Lung (tissue), 12 donors: ENCODE results near the gene TTC7B. TPM values are rescaled to one million over a fixed set of nuclear protein-coding genes. Genes with fewer than 3 reads are reported as not detected.

Experiments used
- ATAC-seq: fragments of 200-7000 bp; cut with Tn5 transposase; one replicate; pipeline ENCODE4 v1.9.1; 2020; ENCODE audit warnings: moderate number of reproducible peaks; ENCODE audit not compliant: insufficient read depth, low FRiP score
- DNase-seq, 3 donors: peaks; one replicate each; pipeline ENCODE4 v3.0.0-alpha.2; 2013 to 2017
- H3K27ac ChIP-seq, 2 donors: one replicate each; pipeline ENCODE4 v1.5.1; 2013; ENCODE audit warnings: mild to moderate bottlenecking in 2 of 2, moderate library complexity in 2 of 2, control low read depth in 1 of 2, inconsistent platforms in 1 of 2, low read depth in 1 of 2, low read length in 1 of 2
- H3K27me3 ChIP-seq, 3 donors: one replicate each; pipeline ENCODE4 v1.5.1; 2013; ENCODE audit warnings: low read length in 2 of 3; ENCODE audit not compliant: control insufficient read depth in 3 of 3, insufficient read depth in 3 of 3
- H3K36me3 ChIP-seq, 4 donors: one replicate each; pipeline ENCODE4 v1.5.1; 2013; ENCODE audit warnings: low read length in 4 of 4, mild to moderate bottlenecking in 1 of 4, moderate library complexity in 1 of 4; ENCODE audit not compliant: control insufficient read depth in 4 of 4, insufficient read depth in 4 of 4
- H3K4me1 ChIP-seq, 5 donors: one replicate each; pipeline ENCODE4 v1.5.1; 2013; ENCODE audit warnings: low read length in 5 of 5, mild to moderate bottlenecking in 2 of 5, moderate library complexity in 1 of 5; ENCODE audit not compliant: control insufficient read depth in 5 of 5, insufficient read depth in 5 of 5
- H3K4me3 ChIP-seq: one replicate; pipeline ENCODE4 v1.5.1; 2013; ENCODE audit warnings: mild to moderate bottlenecking, control low read depth, moderate library complexity
- H3K9ac ChIP-seq, 2 donors: one replicate each; pipeline ENCODE4 v1.5.1; 2013; ENCODE audit warnings: low read length in 2 of 2, control low read depth in 1 of 2; ENCODE audit not compliant: insufficient read depth in 1 of 2
- H3K9me3 ChIP-seq, 4 donors: one replicate each; pipeline ENCODE4 v1.5.1; 2013; ENCODE audit warnings: low read length in 3 of 4, mild to moderate bottlenecking in 1 of 4, moderate library complexity in 1 of 4; ENCODE audit not compliant: control insufficient read depth in 4 of 4, insufficient read depth in 3 of 4
- WGBS, 2 donors: extraction: QIAGEN DNeasy Blood & Tissue Kit; methylation state at CpG; one replicate each; pipeline ENCODE4 v1.1.7; 2013; 5-methylcytosine and 5-hydroxymethylcytosine counted together
- polyA plus RNA-seq, 2 donors: library from polyadenylated mRNA; stranded (reverse); fragments of 200-250 nt; gene quantifications; one replicate each; pipeline ENCODE4 v1.2.1, GENCODE V29; 2013
- total RNA-seq, 2 donors: library from RNA; depleted of rRNA in 1 of 2; stranded (reverse); fragments of >200 nt in 1 of 2; gene quantifications; one replicate each; pipeline ENCODE4 v1.2.1, GENCODE V29; 2014 to 2021
- TF ChIP-seq, protein P1 (sequence below): IDR thresholded peaks from 2 replicates; pipeline ENCODE4 v1.5.1; 2012; ENCODE audit warnings: mild to moderate bottlenecking; ENCODE audit errors: control extremely low read depth, extremely low read depth
- donor health status: control.
- donor health status: control.
- donor health status: Bipolar disorder and iron deficiency.
- donor health status: healthy.
- donor health status: DM: yes; HTN: yes; CAD: no.

TTC7B gene
- total and polyA plus RNA-seq, 4 donors: 11.0 to 39.6 (median 23.0) TPM

DNA sequence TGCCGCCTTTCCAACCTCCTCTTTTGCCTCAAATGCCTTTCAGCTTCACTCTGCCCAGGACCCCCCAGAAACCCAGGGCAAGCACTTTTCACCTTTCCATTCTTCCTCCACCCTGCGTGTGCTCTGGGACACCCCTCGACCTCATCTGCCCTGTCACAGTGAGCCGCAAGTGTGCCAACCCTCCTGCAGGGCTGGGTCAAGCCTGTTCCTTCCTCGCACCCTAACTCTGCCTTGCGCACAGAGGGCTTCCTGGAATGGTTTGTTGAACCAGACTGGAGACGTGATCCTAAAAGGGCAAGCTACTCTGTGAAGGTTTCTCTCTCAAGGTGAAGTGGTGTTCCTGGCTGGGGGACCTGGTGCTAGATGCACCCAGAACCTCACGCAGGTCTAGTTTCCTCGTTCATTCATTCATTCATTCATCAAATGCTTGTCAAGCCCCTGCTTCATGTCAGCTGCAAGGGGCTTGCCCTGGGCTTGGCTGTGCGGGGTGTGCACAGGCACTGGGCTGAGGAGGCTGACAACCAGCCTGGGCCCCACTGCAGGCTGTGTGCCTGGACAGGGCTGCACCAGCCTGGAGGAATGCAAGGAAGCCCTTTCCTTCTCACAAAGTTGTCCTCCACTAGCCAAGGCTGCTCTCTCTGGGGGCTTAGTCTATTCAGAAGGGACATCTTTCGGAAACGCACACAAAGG, 232.2 kb downstream of the TTC7B start:
- DNase-seq: no peak
- Histone ChIP-seq H3K9me3 (no peaks in the 10 kb centered on the region), H3K9ac (no peak overlapping the region), H3K27ac (no peak overlapping the region), H3K4me1 (peaks cover 0 to 36% (median 13%) of the 10 kb centered on the region in 5 donors), H3K27me3 (no peaks in the 10 kb centered on the region), H3K36me3 (peaks cover 0 to 8% (median 2%) of the 10 kb centered on the region in 4 donors), H3K4me3 (no peak overlapping the region)
- TF ChIP-seq, protein P1, sequence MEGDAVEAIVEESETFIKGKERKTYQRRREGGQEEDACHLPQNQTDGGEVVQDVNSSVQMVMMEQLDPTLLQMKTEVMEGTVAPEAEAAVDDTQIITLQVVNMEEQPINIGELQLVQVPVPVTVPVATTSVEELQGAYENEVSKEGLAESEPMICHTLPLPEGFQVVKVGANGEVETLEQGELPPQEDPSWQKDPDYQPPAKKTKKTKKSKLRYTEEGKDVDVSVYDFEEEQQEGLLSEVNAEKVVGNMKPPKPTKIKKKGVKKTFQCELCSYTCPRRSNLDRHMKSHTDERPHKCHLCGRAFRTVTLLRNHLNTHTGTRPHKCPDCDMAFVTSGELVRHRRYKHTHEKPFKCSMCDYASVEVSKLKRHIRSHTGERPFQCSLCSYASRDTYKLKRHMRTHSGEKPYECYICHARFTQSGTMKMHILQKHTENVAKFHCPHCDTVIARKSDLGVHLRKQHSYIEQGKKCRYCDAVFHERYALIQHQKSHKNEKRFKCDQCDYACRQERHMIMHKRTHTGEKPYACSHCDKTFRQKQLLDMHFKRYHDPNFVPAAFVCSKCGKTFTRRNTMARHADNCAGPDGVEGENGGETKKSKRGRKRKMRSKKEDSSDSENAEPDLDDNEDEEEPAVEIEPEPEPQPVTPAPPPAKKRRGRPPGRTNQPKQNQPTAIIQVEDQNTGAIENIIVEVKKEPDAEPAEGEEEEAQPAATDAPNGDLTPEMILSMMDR: no peak
- WGBS, 2 donors: 94 to 95% methylated on average over 12 of the region's 12 CpGs
- no peak for ATAC-seq

DNA sequence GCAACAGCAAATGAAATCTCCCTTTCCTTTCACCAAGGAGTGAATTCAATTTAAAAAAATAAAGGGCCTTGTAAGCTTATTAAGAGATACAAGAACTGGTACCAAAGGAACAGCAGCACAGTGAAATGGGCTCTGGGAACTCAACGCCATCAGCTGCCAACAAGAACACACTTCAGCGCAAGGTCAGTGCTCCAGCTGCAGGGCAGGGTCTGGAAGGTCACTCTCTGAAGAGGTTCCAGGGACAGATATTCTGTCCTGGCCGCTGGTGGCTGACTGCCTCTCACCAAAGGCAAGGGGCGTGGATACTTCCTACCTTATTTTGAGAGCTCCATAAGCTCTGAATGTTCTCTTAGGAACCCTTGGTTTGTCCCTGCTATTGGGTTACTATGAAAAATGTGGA, 232.8 kb downstream of the TTC7B start:
- H3K27ac ChIP-seq: no peak overlapping the region
- no peaks in the 10 kb centered on the region for H3K9me3 ChIP-seq
- ATAC-seq (no peak), DNase-seq (no peak)
- H3K9ac ChIP-seq: no peak overlapping the region
- no peaks in the 10 kb centered on the region for H3K27me3 ChIP-seq
- TF ChIP-seq, protein P1: no peak
- peaks cover 0 to 10% (median 2%) of the 10 kb centered on the region in 4 donors for H3K36me3 ChIP-seq
- peaks cover 0 to 42% (median 15%) of the 10 kb centered on the region in 5 donors for H3K4me1 ChIP-seq
- WGBS, 2 donors: 86 to 95% methylated on average over 4 of the region's 4 CpGs
- no peak overlapping the region for H3K4me3 ChIP-seq

DNA sequence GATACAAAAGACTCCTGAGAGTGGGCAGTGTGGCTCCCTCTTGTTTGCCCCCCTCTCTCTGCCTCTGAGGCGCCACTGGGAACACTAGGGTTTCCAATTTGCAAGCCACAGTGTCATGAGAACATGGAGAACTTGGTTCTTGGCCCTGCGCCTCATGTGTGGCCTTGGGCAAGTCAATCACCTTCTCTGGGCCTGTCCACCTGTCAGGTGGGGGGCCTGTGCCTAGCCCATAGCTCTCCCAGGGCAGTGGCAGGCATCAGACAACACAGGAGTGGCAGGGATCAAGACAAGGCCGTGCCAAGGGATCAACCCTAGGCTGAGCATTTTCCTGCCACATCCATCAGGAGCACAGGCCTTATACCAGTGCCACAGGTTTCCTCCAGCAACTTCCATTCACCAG, 234.1 kb downstream of the TTC7B start:
- Histone ChIP-seq H3K9me3 (no peaks in the 10 kb centered on the region), H3K4me1 (peaks cover 0 to 55% (median 28%) of the 10 kb centered on the region in 5 donors), H3K36me3 (peaks cover 0 to 15% (median 3%) of the 10 kb centered on the region in 4 donors), H3K9ac (no peak overlapping the region), H3K27ac (no peak overlapping the region), H3K27me3 (no peaks in the 10 kb centered on the region), H3K4me3 (no peak overlapping the region)
- TF ChIP-seq, protein P1: no peak
- ATAC-seq (no peak), DNase-seq (no peak)
- WGBS, 2 donors: 95 to 97% methylated on average over 3 of the region's 3 CpGs

DNA sequence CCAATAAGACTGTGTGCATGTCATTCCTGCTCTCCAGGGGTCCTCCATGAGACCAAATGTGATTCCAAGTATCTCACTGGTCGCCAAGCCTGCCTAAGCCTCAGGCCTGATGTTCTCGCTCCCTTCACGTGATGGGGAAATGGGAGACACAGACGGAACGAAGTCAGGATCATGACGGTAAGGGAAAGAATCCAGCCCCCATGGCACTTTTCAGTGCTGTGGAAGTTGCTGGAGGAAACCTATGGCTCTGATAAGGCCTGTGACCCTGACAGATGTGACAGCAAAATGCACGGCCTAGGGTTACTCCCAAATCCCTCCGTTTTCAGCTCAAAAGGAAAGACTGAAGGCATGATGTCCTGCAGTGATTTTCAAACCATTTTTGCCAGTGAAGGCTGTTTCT, 234.5 kb downstream of the TTC7B start:
- Histone ChIP-seq H3K9ac (no peak overlapping the region), H3K4me1 (peaks cover 0 to 59% (median 32%) of the 10 kb centered on the region in 5 donors), H3K27me3 (no peaks in the 10 kb centered on the region), H3K9me3 (no peaks in the 10 kb centered on the region), H3K36me3 (peaks cover 0 to 15% (median 2%) of the 10 kb centered on the region in 4 donors), H3K27ac (no peak overlapping the region), H3K4me3 (no peak overlapping the region)
- 84% methylated on average over 8 of the region's 8 CpGs for WGBS, 2 donors
- no peak for ATAC-seq
- DNase-seq: no peak
- TF ChIP-seq, protein P1: no peak
